ENCODE results near the gene EPB41L4A.
A peak's percentile ranks its signal among the peaks of the same experiment; 100 is the strongest.
"Not testable (repeated sequence)": the region's sequence is repeated elsewhere in the genome, so short reads cannot be mapped to it uniquely, and the experiment has no call there.

Gene EPB41L4A, protein sequence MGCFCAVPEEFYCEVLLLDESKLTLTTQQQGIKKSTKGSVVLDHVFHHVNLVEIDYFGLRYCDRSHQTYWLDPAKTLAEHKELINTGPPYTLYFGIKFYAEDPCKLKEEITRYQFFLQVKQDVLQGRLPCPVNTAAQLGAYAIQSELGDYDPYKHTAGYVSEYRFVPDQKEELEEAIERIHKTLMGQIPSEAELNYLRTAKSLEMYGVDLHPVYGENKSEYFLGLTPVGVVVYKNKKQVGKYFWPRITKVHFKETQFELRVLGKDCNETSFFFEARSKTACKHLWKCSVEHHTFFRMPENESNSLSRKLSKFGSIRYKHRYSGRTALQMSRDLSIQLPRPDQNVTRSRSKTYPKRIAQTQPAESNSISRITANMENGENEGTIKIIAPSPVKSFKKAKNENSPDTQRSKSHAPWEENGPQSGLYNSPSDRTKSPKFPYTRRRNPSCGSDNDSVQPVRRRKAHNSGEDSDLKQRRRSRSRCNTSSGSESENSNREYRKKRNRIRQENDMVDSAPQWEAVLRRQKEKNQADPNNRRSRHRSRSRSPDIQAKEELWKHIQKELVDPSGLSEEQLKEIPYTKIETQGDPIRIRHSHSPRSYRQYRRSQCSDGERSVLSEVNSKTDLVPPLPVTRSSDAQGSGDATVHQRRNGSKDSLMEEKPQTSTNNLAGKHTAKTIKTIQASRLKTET

DNA sequence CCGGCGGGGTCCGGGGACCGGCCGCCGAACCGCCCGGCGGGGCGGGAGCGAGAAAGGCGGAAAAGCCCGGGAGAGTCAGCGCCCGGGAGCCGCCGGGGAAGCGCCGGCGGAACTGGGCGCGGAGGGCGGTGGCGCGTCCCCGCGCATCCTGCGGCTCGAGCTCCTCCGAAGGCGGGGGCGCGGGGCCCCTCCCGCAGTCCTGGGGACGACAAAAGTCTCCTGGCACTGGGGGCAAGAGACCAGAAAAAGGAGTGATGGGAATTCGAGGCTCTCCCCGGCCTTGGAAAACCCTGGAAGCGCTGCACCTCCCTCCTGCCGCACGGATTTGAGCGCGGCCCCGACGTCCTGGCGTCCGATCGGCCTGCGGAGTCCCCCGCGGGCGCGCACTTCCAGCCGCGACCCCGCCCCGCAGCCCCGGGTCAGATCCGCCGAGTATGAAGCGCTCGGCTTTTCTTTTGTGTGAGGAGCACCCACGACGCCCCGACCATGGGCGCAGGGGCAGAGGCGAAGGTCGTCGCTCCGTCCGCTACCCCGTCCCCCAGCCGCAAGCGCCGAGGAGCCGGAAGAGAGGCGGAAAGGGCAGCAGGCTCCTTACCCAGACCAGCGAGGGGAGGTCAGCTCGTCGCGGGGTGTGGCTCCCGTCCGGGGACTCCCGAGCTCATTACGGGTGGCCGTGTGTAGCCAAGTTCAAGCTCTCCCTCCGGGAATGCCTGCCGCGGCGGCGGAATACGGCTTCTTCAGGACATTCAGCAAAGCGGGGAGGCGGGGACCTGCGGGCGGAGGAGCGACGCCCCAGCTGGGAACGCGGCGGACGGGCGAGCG, at the start of gene EPB41L4A:
TSS of gene EPB41L4A (minus strand) at position 114 of the 822 bp plus-strand sequence. CDS start 238 bp downstream, outside the sequence.
- no peak for DNase-seq (ENCODE audit: low read depth in 2 of 2)

DNA sequence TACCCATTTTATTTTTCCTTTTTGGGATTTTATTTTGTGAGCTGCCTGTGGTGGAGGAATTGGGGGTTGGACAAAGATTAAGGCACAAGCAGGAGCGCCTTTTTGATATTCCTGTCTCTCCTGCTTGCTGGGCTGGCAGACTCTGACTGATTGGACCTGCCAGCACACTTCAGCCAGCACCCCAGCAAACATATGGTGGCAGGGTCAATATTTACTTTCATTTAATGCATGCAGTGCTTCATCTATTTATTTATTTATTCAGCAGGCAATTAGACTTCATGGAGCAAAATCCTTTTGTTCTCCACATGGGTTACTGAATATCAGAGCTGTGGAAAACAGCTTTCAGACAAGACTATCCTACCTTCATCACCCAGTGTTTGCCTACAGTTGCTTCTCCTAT, 48.4 kb upstream of the EPB41L4A start:
- no peak for DNase-seq (ENCODE audit: low read depth in 2 of 2)

DNA sequence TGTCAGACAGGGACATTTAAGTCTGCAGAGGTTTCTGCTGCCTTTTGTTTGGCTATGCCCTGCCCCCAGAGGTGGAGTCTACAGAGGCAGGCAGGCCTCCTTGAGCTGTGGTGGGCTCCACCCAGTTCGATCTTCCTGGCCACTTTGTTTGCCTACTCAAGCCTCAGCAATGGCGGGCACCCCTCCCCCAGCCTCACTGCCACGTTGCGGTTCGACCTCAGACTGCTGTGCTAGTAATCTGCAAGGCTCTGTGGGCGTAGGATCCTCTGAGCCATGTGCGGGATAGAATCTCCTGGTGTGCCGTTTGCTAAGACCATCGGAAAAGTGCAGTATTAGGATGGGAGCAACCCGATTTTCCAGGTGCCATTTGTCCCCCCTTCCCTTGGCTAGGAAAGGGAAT, 47.2 kb upstream of the EPB41L4A start:
- DNase-seq (ENCODE audit: low read depth in 2 of 2): not testable (repeated sequence)

DNA sequence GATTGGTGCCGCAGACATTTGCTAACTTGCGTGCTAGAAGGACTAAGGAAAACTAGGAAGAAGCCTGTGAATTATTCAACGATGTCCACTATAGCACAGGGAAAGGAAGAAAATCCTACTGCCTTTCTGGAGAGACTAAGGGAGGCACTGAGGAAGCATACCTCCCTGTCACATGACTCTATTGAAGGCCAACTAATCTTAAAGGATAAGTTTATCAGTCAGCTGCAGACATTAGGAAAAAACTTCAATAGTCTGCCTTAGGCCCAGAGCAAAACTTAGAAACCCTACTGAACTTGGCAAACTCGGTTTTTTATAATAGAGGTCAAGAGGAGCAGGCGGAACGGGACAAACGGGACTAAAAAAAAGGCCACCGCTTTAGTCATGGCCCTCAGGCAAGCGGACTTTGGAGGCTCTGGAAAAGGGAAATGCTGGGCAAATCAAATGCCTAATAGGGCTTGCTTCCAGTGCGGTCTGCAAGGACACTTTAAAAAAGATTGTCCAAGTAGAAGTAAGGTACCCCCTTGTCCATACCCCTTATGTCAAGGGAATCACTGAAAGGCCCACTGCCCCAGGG, 28.2 kb upstream of the EPB41L4A start:
- DNase-seq (ENCODE audit: low read depth in 2 of 2): not testable (repeated sequence)

DNA sequence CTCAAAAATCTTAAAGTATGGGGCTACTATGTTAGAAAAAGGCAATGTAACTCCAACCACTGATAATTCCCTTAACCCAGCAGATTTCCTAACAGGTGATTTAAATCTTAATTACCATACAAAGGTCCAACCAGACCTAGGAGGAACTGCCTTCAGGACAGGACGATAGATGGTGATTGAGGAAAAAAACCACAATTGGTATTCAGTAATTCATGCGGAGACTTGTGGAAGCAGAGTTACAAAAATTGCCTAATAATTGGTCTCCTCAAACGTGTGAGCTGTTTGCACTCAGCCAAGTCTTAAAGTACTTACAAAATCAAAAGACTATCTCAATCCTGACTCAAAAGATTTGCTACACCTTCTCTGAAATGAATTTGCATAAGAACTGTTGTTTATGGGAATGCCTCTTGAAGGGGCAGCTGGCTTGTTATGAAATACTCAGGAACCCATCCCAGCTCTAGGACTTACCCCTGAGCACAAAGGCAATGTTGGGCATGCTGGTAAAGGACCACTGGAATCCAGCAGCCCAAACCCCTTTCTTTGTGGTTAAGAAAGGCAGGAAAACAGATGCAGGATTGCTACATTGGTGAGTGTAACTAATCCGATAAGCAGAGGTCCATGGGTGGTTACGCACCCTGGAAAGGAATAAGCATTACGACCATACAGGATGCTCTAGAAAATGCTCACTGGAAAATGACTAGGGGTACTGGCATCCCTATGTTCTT, 26.7 kb upstream of the EPB41L4A start:
- DNase-seq (ENCODE audit: low read depth in 2 of 2): no peak

DNA sequence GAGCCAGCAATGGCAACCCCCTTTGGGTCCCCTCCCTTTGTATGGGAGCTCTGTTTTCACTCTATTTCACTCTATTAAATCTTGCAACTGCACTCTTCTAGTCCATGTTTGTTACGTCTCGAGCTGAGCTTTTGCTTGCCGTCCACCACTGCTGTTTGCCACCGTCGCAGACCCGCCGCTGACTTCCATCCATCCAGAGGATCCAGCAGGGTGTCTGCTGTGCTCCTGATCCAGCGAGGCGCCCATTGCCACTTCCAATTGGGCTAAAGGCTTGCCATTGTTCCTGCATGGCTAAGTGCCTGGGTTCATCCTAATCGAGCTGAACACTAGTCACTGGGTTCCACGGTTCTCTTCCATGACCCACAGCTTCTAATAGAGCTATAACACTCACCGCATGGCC, 24.9 kb upstream of the EPB41L4A start:
- DNase-seq (ENCODE audit: low read depth in 2 of 2): not testable (repeated sequence)

DNA sequence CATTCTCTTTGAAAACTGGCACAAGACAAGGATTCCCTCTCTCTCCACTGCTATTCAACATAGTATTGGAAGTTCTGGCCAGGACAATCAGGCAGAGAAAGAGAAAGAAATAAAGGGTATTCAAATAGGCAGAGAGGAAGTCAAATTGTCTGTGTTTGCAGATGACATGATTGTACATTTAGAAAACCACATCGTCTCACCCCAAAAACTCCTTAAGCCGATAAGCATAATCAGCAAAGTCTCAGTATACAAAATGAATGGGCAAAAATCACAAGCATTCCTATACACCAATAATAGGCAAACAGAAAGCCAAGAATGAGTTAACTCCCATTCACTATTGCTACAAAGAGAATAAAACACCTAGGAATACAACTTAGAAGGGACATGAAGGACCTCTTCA, 21.0 kb upstream of the EPB41L4A start:
- no peak for DNase-seq (ENCODE audit: low read depth in 2 of 2)

DNA sequence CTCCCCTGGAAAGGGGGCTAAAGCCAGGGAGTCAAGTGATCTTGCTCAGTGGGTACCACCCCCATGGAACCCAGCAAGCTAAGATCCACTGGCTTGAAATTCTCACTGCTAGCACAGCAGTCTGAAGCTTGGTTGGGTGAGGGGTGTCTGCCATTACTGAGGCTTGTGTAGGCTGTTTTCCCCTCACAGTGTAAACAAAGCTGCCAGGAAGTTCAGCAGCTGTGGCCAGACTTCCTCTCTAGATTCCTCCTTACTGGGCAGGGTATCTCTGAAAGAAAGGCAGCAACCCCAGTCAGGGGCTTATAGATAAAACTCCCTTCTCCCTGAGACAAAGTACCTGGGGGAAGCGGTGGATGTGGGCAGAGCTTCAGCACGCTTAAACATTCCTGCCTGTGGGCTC, 17.1 kb upstream of the EPB41L4A start:
- DNase-seq (ENCODE audit: low read depth in 2 of 2): no peak

DNA sequence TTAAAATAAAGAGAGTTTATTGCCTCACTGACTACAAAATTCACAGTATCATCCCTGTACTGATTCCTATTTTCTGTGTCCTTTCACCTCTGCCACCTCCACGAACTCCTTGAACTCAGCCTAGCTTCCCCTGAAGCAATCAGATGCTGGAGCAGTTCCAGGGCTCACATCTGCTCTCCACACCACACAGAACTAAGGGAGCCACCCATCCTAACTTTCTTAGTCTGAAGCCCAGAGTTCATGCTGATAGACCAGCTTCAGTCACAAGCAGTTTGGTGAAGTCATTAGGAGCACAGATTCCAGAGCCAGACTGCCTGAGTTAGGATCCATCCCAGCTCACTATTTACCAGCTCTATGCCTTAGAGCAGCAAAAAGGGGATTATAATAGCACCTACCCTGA, 15.6 kb upstream of the EPB41L4A start:
- no peak for DNase-seq (ENCODE audit: low read depth in 2 of 2)

DNA sequence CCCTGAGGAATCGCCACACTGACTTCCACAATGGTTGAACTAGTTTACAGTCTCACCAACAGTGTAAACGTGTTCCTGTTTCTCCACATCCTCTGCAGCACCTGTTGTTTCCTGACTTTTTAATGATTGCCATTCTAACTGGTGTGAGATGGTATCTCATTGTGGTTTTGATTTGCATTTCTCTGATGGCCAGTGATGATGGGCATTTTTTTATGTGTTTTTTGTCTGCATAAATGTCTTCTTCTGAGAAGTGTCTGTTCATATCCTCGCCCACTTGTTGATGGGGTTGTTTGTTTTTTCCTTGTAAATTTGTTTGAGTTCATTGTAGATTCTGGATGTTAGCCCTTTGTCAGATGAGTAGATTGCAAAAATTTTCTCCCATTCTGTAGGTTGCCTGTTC, 7.1 kb upstream of the EPB41L4A start:
- DNase-seq (ENCODE audit: low read depth in 2 of 2): not testable (repeated sequence)

DNA sequence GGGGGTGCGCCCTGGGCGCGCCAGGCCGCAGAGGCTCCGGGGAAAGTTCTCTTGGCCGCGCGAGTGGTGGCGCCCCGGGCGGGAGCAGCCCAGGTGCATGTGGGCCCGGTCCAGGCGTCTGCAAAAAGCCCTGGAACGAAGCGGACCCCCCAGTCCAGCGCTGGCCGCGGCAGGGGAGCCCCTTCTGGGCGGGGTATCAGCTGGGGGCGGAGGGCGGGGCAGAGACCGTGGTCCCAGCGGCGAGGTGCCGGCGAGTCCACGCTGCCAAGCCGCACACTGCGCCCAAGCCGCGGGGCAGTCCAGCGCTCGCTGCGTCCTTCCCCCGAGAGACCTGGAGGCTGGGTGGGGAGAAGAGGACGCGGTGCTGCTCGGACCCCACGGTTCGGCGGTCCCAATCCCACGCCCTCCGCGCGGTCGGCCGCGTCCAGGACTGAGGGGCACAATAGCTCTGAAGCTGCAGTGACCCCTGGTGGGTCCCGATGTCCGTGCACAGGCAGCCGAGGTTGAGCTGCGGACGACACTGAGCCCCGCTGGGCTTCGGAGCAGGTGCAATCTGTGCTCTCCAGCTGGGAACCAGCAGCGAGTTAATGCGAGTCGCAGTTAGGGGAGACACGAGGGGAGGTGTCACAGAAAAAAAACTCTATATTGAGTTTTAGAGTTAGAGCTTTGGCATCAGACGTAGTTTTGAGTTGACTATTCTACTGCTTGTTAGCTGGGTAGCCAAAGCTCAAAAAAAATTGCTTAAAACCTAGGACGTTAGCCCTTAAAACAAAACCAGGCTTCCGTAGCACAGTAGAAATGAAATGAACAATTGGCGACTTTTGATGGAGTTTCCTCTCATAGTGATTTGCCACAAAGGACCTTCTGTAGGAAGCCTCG, 1.1 kb upstream of the EPB41L4A start:
- no peak for DNase-seq (ENCODE audit: low read depth in 2 of 2)

DNA sequence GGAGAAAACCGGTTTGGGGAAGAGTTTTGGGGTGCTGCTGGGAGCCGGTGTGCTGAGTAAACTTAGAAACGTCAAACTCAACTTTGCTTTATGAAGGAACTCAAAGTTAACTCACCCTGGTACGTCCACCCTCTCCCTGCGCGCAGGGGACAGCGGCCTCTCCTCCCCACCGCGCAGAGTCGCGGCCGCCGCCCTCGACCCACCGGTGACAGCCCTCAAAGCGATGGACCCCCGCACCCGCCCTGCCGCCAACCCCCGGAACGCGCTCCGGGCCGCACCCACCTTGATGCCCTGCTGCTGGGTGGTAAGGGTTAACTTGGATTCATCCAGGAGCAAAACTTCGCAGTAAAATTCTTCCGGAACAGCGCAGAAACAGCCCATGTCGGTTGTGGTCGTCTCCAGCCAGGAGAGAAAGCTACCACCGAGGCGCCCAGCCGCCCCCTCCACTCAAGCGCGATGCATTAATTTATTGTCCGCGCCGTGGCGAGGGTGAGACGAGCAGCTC, 366 bp downstream of the EPB41L4A start:
- no peak for DNase-seq (ENCODE audit: low read depth in 2 of 2)

DNA sequence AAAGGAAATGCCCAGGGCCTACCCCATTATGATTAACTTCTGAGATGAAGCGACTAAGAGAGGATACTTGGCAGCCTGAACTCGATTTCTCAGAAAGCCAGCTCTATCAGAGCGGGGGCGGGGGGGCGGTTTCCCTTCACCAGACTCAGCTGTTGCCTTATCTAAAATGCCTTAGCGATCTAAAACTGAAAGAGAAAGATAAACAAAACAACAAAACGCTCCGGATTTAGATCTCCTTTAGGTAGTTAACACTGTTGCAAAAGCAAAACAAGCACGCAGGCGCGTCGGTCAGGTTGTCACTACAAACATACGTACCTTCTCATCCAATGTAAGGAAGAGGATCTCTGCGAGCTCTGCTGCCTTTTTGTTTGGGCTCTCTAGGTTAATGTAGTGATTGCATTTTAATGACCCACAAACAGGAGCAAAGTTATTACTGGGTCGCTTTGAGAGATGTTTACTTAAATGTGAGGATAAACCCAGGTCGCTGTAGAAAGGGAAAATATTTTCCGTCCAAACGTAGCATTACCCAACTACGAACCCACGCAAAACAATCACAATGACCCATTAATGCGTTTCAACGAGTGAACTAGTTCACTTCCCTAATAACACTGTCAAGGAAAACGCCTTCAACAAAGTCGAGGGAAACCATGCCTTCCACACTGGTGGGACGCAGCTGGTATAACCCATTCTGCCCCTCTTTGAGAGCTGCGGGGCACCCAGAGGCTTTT, 982 bp downstream of the EPB41L4A start:
- peak; percentile 14 to 20 for DNase-seq (ENCODE audit: low read depth in 2 of 2)

DNA sequence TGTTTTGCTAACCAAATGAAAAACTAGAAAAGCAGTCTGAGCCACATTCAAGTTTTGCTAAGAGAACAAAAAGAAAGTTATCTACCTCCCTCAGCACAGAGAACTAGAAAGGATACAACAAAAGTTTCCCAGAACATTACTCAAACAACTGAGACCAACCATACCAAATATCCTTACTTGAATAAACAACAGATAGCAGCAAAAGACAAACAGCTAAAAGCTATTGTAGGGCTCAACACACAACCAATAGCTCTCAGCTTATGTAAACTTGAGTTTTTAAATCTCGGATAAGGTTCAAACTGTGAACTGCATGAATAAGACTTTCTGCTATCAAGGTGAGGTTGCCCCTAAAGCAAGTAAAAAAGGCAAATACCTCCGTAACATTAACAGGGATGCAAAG, 3.5 kb downstream of the EPB41L4A start:
- DNase-seq (ENCODE audit: low read depth in 2 of 2): no peak

DNA sequence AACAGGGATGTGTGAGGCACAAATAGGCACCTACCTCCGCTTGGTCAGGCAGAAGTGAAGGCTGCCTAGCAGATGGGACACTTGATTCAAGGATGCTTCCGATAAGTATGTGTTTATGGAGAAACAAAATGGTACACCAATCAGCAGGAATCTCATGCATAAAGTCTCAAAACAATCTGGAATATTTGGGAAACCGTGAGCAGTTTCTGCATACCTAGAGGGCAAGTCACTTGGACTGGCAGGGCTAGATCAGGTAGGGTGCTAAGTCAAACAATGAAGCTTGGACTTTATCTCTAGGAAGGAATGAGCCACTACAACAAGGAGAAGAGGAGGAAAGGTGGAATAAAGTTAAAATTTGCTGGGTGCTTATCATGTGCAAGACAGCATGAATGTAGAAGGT, 5.5 kb downstream of the EPB41L4A start:
- no peak for DNase-seq (ENCODE audit: low read depth in 2 of 2)

DNA sequence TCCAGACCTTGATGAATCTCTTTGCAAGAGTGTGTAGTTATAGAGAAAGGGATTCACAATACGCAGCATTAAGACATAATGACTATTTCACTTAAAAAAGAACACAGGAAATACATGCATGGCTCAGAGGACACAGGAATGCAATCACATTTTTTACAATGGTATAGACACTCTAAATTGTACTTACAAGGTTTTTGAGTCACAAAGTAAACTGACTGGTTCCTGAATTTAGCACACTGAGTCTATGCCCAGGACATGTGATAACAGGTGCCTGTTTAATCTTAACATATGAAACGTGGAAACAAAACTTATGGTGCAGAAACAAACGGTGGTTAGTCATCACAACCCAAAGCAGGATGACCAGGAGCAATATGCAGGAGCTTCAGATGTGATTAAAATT, 6.7 kb downstream of the EPB41L4A start:
- DNase-seq (ENCODE audit: low read depth in 2 of 2): no peak

DNA sequence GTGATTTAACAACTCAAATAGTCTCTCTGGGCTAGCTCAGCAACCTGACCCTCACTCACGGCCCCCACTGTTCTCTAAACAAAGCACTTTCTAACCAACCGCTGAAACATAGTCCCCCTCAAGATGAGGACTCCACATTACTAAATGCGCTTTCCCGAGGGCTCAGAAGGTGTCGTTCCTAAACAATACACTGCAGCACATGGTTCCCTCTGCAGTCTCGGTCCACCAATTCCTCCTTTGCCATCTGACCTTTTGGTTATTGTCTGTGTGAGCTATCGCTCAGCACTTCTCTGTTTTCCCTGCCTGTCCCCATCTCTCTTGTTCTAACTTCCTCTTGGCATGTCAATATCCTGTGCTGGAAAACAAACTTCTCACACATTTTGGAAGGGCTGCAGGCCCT, 7.2 kb downstream of the EPB41L4A start:
- DNase-seq (ENCODE audit: low read depth in 2 of 2): no peak

DNA sequence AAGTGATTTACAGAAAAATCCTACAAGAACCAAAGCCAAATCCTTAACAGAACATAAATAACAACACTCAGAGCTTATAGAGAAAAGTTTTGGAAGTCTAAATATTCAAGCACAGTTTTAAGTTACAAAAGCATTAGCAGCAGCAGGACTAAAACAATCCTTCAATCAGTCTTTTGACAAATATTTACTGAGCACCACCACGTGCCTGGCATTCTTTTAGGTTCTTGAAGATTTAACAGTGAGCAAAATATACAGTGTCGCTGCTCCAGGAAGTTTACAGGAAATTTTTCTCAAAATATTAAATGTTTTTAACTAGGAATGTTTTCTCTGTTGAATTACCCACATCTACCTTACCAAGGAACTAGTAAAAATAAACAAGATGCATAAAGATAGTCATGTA, 11.4 kb downstream of the EPB41L4A start:
- DNase-seq (ENCODE audit: low read depth in 2 of 2): no peak

DNA sequence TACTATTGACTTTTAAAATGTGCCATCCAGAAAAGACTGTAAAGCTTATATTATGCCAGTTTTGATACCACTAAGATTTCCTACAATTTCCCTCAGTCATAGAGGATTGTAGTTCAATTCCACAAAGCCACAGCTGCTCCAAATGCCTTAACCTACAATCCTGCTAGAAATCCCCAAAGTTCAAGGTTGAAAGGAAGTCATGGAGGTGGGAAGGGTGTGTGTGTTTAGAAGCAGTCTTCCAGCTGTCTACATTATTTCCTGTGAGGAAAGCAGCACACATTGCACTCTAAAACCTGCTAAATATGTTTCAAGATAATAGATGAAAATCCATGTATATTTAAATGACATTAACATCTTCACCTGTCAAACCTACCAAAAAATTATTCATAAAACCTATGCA, 11.8 kb downstream of the EPB41L4A start:
- DNase-seq (ENCODE audit: low read depth in 2 of 2): no peak

DNA sequence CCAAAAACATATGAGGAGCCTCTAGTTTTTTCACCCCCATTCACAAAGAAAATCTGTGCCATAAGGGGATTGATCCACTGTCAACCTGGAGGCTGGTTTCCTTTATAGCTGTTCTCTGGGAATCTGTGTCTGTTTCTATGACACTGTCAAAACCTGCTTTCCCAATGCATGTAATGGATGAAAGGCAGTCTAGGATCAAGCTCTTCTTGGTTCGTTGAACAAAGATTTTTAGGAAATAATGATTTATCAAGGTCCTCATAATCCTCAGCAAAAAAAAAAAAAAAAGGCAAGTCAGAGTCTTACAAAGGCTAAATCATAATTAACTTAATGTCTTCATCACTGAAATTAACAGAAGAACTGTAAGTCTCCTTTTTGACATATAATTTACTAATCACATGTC, 16.0 kb downstream of the EPB41L4A start:
- DNase-seq (ENCODE audit: low read depth in 2 of 2): no peak
